HepG2 (cell line): ENCODE results near the gene RCOR1. TPM values are rescaled to one million over a fixed set of nuclear protein-coding genes. Genes with fewer than 3 reads are reported as not detected.

Experiments used
- FOSL2 ChIP-seq: sonication (generic); formaldehyde crosslinking; IDR thresholded peaks from 2 replicates; pipeline ENCODE4 v1.4.0; 2020; ENCODE audit warnings: missing genetic modification reagents
- JUNB ChIP-seq: sonication (generic); formaldehyde crosslinking; IDR thresholded peaks from 2 replicates; pipeline ENCODE4 v1.8.0; 2022; ENCODE audit warnings: missing genetic modification reagents, mild to moderate bottlenecking, borderline replicate concordance
- NFRKB ChIP-seq: fragments of 450-650 bp; IDR thresholded peaks from 2 replicates; pipeline ENCODE4 v1.6.1; 2017
- PLRG1 ChIP-seq: fragments of 450-650 bp; conservative IDR thresholded peaks from 2 replicates; pipeline ENCODE4 v1.6.1; 2016
- SAP130 ChIP-seq: IDR thresholded peaks from 2 replicates; pipeline ENCODE4 v1.6.1; 2016; ENCODE audit warnings: low read depth
- SSRP1 ChIP-seq: IDR thresholded peaks from 2 replicates; pipeline ENCODE4 v1.6.1; 2016; ENCODE audit warnings: control low read depth
- STAT5B ChIP-seq: sonication (generic); formaldehyde crosslinking; IDR thresholded peaks from 2 replicates; pipeline ENCODE4 v1.4.0; 2020; ENCODE audit warnings: missing genetic modification reagents
- TOPORS ChIP-seq: sonication (generic); formaldehyde crosslinking; IDR thresholded peaks from 2 replicates; pipeline ENCODE4 v1.8.0; 2023; ENCODE audit warnings: mild to moderate bottlenecking, missing genetic modification reagents
- ZNF101 ChIP-seq: sonication (generic); formaldehyde crosslinking; IDR thresholded peaks from 2 replicates; pipeline ENCODE4 v1.4.0; 2020; ENCODE audit warnings: mild to moderate bottlenecking, low read depth, missing genetic modification reagents, borderline replicate concordance
- ZNF430 ChIP-seq: sonication (generic); formaldehyde crosslinking; IDR thresholded peaks from 2 replicates; pipeline ENCODE4 v1.9.0; 2021; ENCODE audit warnings: mild to moderate bottlenecking, missing genetic modification reagents
- ZNF703 ChIP-seq: sonication (generic); formaldehyde crosslinking; IDR thresholded peaks from 2 replicates; pipeline ENCODE4 v1.5.1; 2020; ENCODE audit warnings: missing genetic modification reagents, mild to moderate bottlenecking, moderate library complexity, borderline replicate concordance
- polyA plus RNA-seq, 8 experiments: library from polyadenylated mRNA; depleted of rRNA in 3 of 8; stranded (reverse) in 7 of 8; unstranded in 1 of 8; fragments of >200 nt; fragmentation: Illumina TruSeq in 4 of 8; extraction: Trizol in 4 of 8; gene quantifications; 2 replicates each; pipeline versions ENCODE4 v1.2.1 to v1.2.3, GENCODE V29; 2011 to 2016; ENCODE audit warnings: low read depth in 4 of 8, missing spikeins in 1 of 8, mixed read lengths in 1 of 8; ENCODE audit not compliant: insufficient read depth in 1 of 8
- total RNA-seq, 5 experiments: library from RNA; depleted of rRNA; stranded (reverse); fragments of >200 nt; fragmentation: Illumina TruSeq; extraction: Trizol; gene quantifications; 2 replicates each; pipeline ENCODE4 v1.2.3, GENCODE V29; 2016; ENCODE audit warnings: low read depth in 1 of 5
- TF ChIP-seq, protein P1 (sequence below): sonication (generic); formaldehyde crosslinking; IDR thresholded peaks from 2 replicates; pipeline ENCODE4 v1.9.0; 2022; ENCODE audit warnings: missing genetic modification reagents, mild to moderate bottlenecking, borderline replicate concordance
- TF ChIP-seq, protein P2 (sequence below): IDR thresholded peaks from 2 replicates; pipeline ENCODE4 v1.6.1; 2018; ENCODE audit warnings: missing genetic modification reagents
- TF ChIP-seq, protein P3 (sequence below): sonication (generic); formaldehyde crosslinking; IDR thresholded peaks from 2 replicates; pipeline ENCODE4 v1.4.0; 2020; ENCODE audit warnings: missing genetic modification reagents, borderline replicate concordance
- TF ChIP-seq, protein P4 (sequence below): sonication (generic); formaldehyde crosslinking; IDR thresholded peaks from 2 replicates; pipeline ENCODE4 v1.5.0; 2020; ENCODE audit warnings: mild to moderate bottlenecking, missing genetic modification reagents
- TF ChIP-seq, protein P5 (sequence below): sonication (generic); formaldehyde crosslinking; IDR thresholded peaks from 2 replicates; pipeline ENCODE4 v1.5.0; 2020; ENCODE audit warnings: mild to moderate bottlenecking, missing genetic modification reagents
- TF ChIP-seq, protein P6 (sequence below): sonication (generic); formaldehyde crosslinking; IDR thresholded peaks from 2 replicates; pipeline ENCODE4 v1.4.0; 2020; ENCODE audit warnings: mild to moderate bottlenecking, low read depth, missing genetic modification reagents

Gene RCOR1
- total and polyA plus RNA-seq, 2 of the 13 experiments (the other 11 are each of a cell fraction or from before 2014, with no cell fraction given): 10.2 to 11.1 TPM

DNA sequence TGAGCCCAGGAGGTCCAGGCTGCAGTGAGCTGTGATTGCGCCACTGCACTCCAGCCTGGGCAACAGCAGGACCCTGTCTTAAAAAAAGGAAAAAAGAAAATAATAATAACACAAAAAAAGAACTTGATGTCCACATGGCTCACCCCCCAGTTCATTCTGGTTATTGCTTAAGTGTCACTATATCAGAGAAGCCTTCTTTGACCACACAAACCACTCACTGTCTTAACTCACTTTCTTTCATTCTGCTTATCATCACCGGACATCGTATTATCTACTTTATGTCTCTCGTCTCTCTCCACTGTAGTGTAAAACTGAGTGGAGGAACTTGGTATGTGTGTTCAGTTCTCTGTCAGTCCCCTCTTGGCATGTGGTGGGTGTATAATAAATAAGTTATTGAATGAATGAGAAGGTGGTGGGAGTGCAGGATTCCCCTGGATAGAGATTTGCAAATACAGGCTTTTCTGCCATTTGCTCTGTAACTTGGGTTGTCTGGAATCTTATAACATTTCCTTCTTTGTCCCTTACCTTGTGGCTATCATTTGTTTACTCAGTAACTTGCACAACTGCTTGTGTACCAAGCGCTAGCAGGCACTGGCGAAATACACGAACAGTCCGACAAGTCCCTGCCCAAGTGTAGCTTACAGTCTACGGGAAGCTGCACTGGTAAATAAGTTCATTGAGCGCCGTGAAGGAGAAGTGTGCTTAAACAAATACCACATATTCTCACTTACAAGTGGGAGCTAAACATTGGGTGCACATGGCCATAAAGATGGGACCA is 98.2 kb downstream of the RCOR1 start (continued):
- TF ChIP-seq, protein P1, sequence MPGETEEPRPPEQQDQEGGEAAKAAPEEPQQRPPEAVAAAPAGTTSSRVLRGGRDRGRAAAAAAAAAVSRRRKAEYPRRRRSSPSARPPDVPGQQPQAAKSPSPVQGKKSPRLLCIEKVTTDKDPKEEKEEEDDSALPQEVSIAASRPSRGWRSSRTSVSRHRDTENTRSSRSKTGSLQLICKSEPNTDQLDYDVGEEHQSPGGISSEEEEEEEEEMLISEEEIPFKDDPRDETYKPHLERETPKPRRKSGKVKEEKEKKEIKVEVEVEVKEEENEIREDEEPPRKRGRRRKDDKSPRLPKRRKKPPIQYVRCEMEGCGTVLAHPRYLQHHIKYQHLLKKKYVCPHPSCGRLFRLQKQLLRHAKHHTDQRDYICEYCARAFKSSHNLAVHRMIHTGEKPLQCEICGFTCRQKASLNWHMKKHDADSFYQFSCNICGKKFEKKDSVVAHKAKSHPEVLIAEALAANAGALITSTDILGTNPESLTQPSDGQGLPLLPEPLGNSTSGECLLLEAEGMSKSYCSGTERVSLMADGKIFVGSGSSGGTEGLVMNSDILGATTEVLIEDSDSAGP (CRISPR knock-in tag): no peak
- TF ChIP-seq SAP130 (CRISPR knock-in tag) (peak; percentile 66), NFRKB (no peak), ZNF430 (CRISPR knock-in tag) (no peak), TOPORS (CRISPR knock-in tag) (no peak), ZNF703 (CRISPR knock-in tag) (no peak), PLRG1 (no peak), FOSL2 (CRISPR knock-in tag) (peak; percentile 68), ZNF101 (CRISPR knock-in tag) (no peak), JUNB (CRISPR knock-in tag) (no peak), SSRP1 (CRISPR knock-in tag) (no peak), STAT5B (no peak)
- TF ChIP-seq, protein P2, sequence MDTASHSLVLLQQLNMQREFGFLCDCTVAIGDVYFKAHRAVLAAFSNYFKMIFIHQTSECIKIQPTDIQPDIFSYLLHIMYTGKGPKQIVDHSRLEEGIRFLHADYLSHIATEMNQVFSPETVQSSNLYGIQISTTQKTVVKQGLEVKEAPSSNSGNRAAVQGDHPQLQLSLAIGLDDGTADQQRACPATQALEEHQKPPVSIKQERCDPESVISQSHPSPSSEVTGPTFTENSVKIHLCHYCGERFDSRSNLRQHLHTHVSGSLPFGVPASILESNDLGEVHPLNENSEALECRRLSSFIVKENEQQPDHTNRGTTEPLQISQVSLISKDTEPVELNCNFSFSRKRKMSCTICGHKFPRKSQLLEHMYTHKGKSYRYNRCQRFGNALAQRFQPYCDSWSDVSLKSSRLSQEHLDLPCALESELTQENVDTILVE (CRISPR knock-in tag): peak; percentile 73; the same call in 1 of the 2 replicates
- TF ChIP-seq, protein P3, sequence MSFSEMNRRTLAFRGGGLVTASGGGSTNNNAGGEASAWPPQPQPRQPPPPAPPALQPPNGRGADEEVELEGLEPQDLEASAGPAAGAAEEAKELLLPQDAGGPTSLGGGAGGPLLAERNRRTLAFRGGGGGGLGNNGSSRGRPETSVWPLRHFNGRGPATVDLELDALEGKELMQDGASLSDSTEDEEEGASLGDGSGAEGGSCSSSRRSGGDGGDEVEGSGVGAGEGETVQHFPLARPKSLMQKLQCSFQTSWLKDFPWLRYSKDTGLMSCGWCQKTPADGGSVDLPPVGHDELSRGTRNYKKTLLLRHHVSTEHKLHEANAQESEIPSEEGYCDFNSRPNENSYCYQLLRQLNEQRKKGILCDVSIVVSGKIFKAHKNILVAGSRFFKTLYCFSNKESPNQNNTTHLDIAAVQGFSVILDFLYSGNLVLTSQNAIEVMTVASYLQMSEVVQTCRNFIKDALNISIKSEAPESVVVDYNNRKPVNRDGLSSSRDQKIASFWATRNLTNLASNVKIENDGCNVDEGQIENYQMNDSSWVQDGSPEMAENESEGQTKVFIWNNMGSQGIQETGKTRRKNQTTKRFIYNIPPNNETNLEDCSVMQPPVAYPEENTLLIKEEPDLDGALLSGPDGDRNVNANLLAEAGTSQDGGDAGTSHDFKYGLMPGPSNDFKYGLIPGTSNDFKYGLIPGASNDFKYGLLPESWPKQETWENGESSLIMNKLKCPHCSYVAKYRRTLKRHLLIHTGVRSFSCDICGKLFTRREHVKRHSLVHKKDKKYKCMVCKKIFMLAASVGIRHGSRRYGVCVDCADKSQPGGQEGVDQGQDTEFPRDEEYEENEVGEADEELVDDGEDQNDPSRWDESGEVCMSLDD (CRISPR knock-in tag): no peak
- TF ChIP-seq, protein P4, sequence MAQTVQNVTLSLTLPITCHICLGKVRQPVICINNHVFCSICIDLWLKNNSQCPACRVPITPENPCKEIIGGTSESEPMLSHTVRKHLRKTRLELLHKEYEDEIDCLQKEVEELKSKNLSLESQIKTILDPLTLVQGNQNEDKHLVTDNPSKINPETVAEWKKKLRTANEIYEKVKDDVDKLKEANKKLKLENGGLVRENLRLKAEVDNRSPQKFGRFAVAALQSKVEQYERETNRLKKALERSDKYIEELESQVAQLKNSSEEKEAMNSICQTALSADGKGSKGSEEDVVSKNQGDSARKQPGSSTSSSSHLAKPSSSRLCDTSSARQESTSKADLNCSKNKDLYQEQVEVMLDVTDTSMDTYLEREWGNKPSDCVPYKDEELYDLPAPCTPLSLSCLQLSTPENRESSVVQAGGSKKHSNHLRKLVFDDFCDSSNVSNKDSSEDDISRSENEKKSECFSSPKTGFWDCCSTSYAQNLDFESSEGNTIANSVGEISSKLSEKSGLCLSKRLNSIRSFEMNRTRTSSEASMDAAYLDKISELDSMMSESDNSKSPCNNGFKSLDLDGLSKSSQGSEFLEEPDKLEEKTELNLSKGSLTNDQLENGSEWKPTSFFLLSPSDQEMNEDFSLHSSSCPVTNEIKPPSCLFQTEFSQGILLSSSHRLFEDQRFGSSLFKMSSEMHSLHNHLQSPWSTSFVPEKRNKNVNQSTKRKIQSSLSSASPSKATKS (CRISPR knock-in tag): 0 out of 2 replicates have a peak, but pooled peaks have one; percentile 45
- TF ChIP-seq, protein P5, sequence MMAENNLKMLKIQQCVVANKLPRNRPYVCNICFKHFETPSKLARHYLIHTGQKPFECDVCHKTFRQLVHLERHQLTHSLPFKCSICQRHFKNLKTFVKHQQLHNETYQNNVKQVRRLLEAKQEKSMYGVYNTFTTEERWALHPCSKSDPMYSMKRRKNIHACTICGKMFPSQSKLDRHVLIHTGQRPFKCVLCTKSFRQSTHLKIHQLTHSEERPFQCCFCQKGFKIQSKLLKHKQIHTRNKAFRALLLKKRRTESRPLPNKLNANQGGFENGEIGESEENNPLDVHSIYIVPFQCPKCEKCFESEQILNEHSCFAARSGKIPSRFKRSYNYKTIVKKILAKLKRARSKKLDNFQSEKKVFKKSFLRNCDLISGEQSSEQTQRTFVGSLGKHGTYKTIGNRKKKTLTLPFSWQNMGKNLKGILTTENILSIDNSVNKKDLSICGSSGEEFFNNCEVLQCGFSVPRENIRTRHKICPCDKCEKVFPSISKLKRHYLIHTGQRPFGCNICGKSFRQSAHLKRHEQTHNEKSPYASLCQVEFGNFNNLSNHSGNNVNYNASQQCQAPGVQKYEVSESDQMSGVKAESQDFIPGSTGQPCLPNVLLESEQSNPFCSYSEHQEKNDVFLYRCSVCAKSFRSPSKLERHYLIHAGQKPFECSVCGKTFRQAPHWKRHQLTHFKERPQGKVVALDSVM: no peak
- TF ChIP-seq, protein P6, sequence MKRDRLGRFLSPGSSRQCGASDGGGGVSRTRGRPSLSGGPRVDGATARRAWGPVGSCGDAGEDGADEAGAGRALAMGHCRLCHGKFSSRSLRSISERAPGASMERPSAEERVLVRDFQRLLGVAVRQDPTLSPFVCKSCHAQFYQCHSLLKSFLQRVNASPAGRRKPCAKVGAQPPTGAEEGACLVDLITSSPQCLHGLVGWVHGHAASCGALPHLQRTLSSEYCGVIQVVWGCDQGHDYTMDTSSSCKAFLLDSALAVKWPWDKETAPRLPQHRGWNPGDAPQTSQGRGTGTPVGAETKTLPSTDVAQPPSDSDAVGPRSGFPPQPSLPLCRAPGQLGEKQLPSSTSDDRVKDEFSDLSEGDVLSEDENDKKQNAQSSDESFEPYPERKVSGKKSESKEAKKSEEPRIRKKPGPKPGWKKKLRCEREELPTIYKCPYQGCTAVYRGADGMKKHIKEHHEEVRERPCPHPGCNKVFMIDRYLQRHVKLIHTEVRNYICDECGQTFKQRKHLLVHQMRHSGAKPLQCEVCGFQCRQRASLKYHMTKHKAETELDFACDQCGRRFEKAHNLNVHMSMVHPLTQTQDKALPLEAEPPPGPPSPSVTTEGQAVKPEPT (CRISPR knock-in tag): no peak
